GM12874 (cell line): ENCODE measurements around the gene HSPA5.

Source experiments
- TF ChIP-seq, protein P1 (sequence below): IDR thresholded peaks from 2 replicates; pipeline ENCODE4 v1.5.1; 2011; ENCODE audit warnings: low read depth, mild to moderate bottlenecking, control low read depth, low read length, moderate library complexity; ENCODE audit not compliant: insufficient read depth

HSPA5 gene

DNA sequence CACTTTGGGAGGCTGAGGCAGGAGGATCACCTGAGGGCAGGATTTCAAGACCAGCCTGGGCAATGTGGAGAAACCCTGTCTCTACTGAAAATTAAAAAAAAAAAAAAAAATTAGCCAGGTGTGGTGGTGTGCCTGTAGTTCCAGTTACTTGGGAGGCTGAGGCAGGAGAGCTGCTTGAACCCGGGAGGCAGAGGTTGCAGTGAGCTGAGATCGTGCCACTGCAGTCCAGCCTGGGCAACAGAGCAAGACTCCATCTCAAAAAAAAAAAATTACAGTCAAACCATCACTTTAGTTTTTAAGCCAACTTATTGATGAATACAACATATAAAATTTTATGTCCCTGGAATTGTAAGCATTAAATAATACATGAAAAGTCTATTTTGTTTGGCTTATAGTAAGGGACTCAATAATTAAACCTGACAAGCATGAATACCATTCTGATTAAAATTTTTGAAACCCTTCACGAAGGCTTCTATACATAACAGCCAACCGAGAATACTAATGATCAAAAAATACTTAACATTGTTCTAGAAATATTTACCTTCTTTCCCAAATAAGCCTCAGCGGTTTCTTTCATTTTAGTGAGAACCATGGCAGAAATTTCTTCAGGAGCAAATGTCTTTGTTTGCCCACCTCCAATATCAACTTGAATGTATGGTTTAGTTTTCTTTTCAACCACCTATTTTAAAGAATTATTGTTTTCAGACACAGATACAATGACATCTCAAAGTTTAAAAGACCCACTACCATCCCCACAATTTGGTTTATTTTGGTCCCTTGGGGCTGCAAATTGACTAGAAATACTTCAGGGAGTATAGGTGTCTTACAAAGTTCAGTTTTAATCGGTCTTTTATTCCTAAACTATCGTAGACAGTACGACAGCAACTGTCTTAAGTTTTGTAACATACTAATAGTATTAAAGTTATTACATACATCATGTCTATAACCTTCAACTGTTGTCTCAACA, 1.2 kb downstream of the HSPA5 start:
- TF ChIP-seq, protein P1, sequence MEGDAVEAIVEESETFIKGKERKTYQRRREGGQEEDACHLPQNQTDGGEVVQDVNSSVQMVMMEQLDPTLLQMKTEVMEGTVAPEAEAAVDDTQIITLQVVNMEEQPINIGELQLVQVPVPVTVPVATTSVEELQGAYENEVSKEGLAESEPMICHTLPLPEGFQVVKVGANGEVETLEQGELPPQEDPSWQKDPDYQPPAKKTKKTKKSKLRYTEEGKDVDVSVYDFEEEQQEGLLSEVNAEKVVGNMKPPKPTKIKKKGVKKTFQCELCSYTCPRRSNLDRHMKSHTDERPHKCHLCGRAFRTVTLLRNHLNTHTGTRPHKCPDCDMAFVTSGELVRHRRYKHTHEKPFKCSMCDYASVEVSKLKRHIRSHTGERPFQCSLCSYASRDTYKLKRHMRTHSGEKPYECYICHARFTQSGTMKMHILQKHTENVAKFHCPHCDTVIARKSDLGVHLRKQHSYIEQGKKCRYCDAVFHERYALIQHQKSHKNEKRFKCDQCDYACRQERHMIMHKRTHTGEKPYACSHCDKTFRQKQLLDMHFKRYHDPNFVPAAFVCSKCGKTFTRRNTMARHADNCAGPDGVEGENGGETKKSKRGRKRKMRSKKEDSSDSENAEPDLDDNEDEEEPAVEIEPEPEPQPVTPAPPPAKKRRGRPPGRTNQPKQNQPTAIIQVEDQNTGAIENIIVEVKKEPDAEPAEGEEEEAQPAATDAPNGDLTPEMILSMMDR = no peak

DNA sequence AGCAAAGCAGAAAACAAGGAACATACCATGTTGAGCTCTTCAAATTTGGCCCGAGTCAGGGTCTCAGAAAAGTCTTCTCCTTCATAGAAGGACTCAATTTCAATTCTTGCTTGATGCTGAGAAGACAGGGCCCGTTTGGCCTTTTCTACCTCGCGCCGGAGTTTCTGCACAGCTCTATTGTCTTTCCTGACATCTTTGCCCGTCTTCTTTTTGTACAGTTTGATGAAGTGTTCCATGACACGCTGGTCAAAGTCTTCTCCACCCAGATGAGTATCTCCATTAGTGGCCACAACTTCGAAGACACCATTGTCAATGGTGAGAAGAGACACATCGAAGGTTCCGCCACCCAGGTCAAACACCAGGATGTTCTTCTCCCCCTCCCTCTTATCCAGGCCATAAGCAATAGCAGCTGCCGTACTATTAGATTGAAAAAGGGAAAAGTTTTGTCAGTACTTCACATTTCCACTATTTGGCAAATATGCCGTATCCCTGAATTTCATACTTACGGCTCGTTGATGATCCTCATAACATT, 2.2 kb downstream of the HSPA5 start:
- TF ChIP-seq, protein P1 = no peak

DNA sequence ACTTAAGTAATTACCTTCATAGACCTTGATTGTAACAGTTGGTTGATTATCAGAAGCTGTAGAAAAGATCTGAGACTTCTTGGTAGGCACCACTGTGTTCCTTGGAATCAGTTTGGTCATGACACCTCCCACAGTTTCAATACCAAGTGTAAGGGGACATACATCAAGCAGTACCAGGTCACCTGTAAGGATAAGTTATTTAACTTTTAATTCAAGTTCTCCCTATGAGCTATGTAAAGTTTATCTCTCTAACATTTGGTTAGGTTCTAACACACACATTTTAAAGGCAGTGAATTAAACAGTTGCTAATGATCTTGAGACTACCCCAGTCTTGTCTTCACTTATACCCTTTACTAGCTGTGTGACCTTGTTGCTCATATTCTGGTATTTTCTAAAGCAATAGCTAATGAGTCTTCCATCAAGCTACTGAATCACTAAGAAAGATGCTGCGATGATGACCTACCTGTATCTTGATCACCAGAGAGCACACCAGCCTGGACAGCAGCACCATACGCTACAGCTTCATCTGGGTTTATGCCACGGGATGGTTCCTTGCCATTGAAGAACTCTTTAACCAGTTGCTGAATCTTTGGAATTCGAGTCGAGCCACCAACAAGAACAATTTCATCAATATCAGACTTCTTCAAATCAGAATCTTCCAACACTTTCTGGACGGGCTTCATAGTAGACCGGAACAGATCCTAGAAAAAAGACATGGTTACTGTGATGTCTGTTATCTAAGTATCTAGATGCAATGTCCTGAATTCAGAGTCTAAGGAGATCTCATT, 2.8 kb downstream of the HSPA5 start:
- TF ChIP-seq, protein P1 = no peak

DNA sequence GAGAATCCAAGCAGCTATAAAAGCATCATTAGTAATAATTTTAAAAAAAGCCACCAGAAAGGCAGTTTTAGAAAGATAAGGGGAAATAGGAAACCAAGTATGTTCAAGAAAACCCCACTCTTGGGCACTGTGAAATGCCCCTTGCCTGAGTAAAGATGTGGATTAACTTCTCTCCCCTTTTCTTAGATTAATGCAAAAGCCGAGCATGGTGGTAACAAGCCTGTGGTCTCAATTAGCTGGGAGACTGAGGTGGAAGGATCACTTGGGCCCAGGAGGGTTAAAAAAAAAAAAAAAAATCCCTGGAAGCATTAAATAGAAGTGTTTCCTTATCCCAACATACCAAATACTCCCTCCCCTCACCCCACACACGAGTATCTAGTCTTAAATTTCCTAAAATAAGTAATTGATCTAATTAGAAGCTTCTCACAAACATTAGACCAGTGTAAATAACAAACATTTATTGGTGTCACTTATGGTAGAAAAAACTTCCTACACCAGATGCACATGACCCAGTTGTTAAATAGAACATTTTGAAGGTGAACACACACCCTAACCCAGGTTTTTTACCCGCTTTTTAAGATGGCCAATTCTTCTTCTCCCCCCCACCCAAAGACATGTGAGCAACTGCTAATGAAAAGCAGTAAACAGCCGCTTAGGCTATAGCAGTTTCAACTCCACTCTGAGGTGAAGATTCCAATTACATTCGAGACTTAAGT, 5.2 kb downstream of the HSPA5 start:
- TF ChIP-seq, protein P1 = no peak

DNA sequence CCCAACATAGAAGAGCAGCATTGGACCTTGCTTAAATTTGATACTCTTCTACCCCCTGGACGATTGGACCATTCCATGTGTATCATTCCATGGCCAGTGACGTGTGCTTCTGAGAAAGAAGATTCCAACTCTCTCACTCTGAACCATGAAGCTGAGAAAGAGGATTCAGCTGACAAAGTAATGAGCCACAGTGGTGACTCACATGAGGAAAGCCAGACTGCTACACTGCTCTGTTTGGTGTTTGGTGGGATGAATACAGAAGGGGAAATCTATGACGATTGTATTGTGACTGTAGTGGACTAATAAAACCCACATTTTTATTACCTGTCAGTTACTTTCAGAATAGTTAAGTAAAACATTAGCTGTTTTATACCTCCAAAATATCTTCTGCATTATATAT, 7.5 kb downstream of the HSPA5 start:
- TF ChIP-seq, protein P1 = no peak

DNA sequence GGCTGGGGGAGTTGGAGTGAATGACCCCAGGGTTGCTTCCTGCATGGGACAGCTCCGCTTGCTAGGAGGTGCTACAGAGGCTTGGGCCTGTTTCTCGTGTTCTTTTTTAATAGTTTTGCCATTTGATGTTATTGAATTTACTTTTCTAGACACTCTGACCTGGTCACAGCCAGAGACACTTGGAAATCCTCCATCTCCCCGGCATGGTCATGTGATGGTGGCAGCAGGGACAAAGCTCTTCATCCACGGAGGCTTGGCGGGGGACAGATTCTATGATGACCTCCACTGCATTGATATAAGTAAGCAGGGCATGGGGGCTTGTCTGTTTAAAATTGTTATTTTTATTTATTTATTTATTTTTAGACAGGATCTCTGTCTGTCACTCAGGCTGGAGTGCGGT, 13.4 kb downstream of the HSPA5 start:
- TF ChIP-seq, protein P1 = no peak
